DMS 273 (cell line): Measurements from ENCODE around the gene TAMM41.
A peak's percentile ranks its signal among the peaks of the same experiment; 100 is the strongest.
"Not testable (repeated sequence)": the region's sequence is repeated elsewhere in the genome, so short reads cannot be mapped to it uniquely, and the experiment has no call there.

ENCODE experiments used
- DNase-seq: peaks from one replicate; lab custom pipeline; 2025; ENCODE audit not compliant: unreplicated experiment; lab: John Stamatoyannopoulos, UW

Gene TAMM41

GRCh38 chr3:11818033-11818432 is 28.7 kb downstream of the TAMM41 start:
- DNase-seq = no peak

GRCh38 chr3:11815111-11815510 is 31.6 kb downstream of the TAMM41 start:
- DNase-seq = no peak

- no peak for DNase-seq
These were observed 32.0 kb downstream of the TAMM41 start for GRCh38 chr3:11814663-11815062.

- no peak for DNase-seq
These were observed 36.4 kb downstream of the TAMM41 start for GRCh38 chr3:11810276-11810675.

- no peak for DNase-seq
These were observed 38.5 kb downstream of the TAMM41 start for GRCh38 chr3:11808231-11808630.

GRCh38 chr3:11807686-11808085 is 39.0 kb downstream of the TAMM41 start:
- DNase-seq = no peak

- no peak for DNase-seq
These were observed 41.0 kb downstream of the TAMM41 start for GRCh38 chr3:11805716-11806115.

GRCh38 chr3:11803977-11804892 is 42.5 kb downstream of the TAMM41 start:
- peak; percentile 67 for DNase-seq

- no peak for DNase-seq
These were observed 46.9 kb downstream of the TAMM41 start for GRCh38 chr3:11799791-11800190.

GRCh38 chr3:11794927-11795326 is 51.8 kb downstream of the TAMM41 start:
- no peak for DNase-seq

GRCh38 chr3:11791339-11792200 is 55.1 kb downstream of the TAMM41 start:
- no peak for DNase-seq

- DNase-seq = no peak
These were observed 57.3 kb downstream of the TAMM41 start for GRCh38 chr3:11789412-11789811.

- DNase-seq = no peak
These were observed 61.7 kb downstream of the TAMM41 start for GRCh38 chr3:11784971-11785377.

GRCh38 chr3:11780341-11780740 is 66.3 kb downstream of the TAMM41 start:
- DNase-seq = no peak

- DNase-seq = no peak
These were observed 67.1 kb downstream of the TAMM41 start for GRCh38 chr3:11779626-11780025.

- DNase-seq = no peak
These were observed 68.4 kb downstream of the TAMM41 start for GRCh38 chr3:11778248-11778647.

GRCh38 chr3:11776346-11776745 is 70.3 kb downstream of the TAMM41 start:
- DNase-seq = no peak

- no peak for DNase-seq
These were observed 71.2 kb downstream of the TAMM41 start for GRCh38 chr3:11775493-11775892.

- DNase-seq = peak; percentile 77
These were observed 72.3 kb downstream of the TAMM41 start for GRCh38 chr3:11774296-11774877.

GRCh38 chr3:11771931-11772330 is 74.8 kb downstream of the TAMM41 start:
- not testable (repeated sequence) for DNase-seq
